Peyer's patch (tissue), 4 donors: Measurements from ENCODE around the gene EML1. TPM values are rescaled to one million over a fixed set of nuclear protein-coding genes. Genes with fewer than 3 reads are reported as not detected.

Source experiments
- DNase-seq, 3 donors: peaks; one replicate each; pipeline ENCODE4 v3.0.0-alpha.2; 2017 to 2019
- H3K27ac ChIP-seq, 4 donors: fragments of 200-600 bp; sonication (generic); one replicate each; pipeline ENCODE4 v1.5.1; 2016 to 2019
- H3K27me3 ChIP-seq, 2 donors: fragments of 200-600 bp; sonication (generic); one replicate each; pipeline ENCODE4 v1.5.1; 2019
- H3K36me3 ChIP-seq, 3 donors: fragments of 200-600 bp; sonication (generic); one replicate each; pipeline ENCODE4 v1.5.1; 2016 to 2019
- H3K4me1 ChIP-seq, 4 donors: fragments of 200-600 bp; sonication (generic); one replicate each; pipeline ENCODE4 v1.5.1; 2016 to 2019
- H3K4me3 ChIP-seq, 4 donors: fragments of 200-600 bp; sonication (generic); 1 replicate in 3 of 4; 2 replicates in 1 of 4; pipeline ENCODE4 v1.5.1; 2016 to 2019; ENCODE audit warnings: mild to moderate bottlenecking in 1 of 4
- H3K9me3 ChIP-seq, 4 donors: fragments of 200-600 bp; sonication (generic); one replicate each; pipeline ENCODE4 v1.5.1; 2016 to 2019; ENCODE audit warnings: mild to moderate bottlenecking in 1 of 4
- POLR2A ChIP-seq, 2 donors: fragments of 450-650 bp; IDR thresholded peaks; one replicate each; pipeline ENCODE4 v1.5.1; 2017; ENCODE audit warnings: antibody characterized with exemption in 2 of 2, mild to moderate bottlenecking in 2 of 2, moderate library complexity in 2 of 2
- total RNA-seq, 4 donors: library from RNA; depleted of rRNA; stranded (reverse); fragments of >200 nt; gene quantifications; one replicate each; pipeline ENCODE4 v1.1.0, GENCODE V29; 2016
- TF ChIP-seq, protein P1 (sequence below), 6 experiments: fragments of 450-650 bp in 4 of 6; fragments of 200-600 bp in 2 of 6; sonication (generic) in 1 of 6; IDR thresholded peaks; one replicate each; pipeline ENCODE4 v1.5.1; 2017 to 2019; ENCODE audit warnings: antibody characterized with exemption in 6 of 6, mild to moderate bottlenecking in 3 of 6, moderate library complexity in 1 of 6

Gene EML1
- total RNA-seq, 4 donors from 2014 or later: 12.3 to 32.2 (median 18.9) TPM

GRCh38 chr14:99797231-99797630, 4.0 kb downstream of the EML1 start:
- H3K9me3 ChIP-seq: no peaks in the 10 kb centered on the region
- no peak overlapping the region for H3K27ac ChIP-seq
- H3K27me3 ChIP-seq: no peaks in the 10 kb centered on the region
- DNase-seq: no peak
- H3K4me1 ChIP-seq: peaks cover 0 to 7% (median 0%) of the 10 kb centered on the region in 4 donors
- no peaks in the 10 kb centered on the region for H3K36me3 ChIP-seq
- TF ChIP-seq, protein P1, sequence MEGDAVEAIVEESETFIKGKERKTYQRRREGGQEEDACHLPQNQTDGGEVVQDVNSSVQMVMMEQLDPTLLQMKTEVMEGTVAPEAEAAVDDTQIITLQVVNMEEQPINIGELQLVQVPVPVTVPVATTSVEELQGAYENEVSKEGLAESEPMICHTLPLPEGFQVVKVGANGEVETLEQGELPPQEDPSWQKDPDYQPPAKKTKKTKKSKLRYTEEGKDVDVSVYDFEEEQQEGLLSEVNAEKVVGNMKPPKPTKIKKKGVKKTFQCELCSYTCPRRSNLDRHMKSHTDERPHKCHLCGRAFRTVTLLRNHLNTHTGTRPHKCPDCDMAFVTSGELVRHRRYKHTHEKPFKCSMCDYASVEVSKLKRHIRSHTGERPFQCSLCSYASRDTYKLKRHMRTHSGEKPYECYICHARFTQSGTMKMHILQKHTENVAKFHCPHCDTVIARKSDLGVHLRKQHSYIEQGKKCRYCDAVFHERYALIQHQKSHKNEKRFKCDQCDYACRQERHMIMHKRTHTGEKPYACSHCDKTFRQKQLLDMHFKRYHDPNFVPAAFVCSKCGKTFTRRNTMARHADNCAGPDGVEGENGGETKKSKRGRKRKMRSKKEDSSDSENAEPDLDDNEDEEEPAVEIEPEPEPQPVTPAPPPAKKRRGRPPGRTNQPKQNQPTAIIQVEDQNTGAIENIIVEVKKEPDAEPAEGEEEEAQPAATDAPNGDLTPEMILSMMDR (IDR thresholded peaks at IDR 0.05): no peak
- no peak for TF ChIP-seq POLR2A (IDR thresholded peaks at IDR 0.05)
- no peak overlapping the region for H3K4me3 ChIP-seq

- H3K9me3 ChIP-seq: no peaks in the 10 kb centered on the region
- no peak for DNase-seq
- no peaks in the 10 kb centered on the region for H3K27me3 ChIP-seq
- no peaks in the 10 kb centered on the region for H3K36me3 ChIP-seq
- H3K4me1 ChIP-seq: no peaks in the 10 kb centered on the region
- H3K4me3 ChIP-seq: no peak overlapping the region
- H3K27ac ChIP-seq: no peak overlapping the region
- TF ChIP-seq, protein P1 (IDR thresholded peaks at IDR 0.05): no peak
- no peak for TF ChIP-seq POLR2A (IDR thresholded peaks at IDR 0.05)
Measured at GRCh38 chr14:99800781-99801180, 7.6 kb downstream of the EML1 start.

DNA sequence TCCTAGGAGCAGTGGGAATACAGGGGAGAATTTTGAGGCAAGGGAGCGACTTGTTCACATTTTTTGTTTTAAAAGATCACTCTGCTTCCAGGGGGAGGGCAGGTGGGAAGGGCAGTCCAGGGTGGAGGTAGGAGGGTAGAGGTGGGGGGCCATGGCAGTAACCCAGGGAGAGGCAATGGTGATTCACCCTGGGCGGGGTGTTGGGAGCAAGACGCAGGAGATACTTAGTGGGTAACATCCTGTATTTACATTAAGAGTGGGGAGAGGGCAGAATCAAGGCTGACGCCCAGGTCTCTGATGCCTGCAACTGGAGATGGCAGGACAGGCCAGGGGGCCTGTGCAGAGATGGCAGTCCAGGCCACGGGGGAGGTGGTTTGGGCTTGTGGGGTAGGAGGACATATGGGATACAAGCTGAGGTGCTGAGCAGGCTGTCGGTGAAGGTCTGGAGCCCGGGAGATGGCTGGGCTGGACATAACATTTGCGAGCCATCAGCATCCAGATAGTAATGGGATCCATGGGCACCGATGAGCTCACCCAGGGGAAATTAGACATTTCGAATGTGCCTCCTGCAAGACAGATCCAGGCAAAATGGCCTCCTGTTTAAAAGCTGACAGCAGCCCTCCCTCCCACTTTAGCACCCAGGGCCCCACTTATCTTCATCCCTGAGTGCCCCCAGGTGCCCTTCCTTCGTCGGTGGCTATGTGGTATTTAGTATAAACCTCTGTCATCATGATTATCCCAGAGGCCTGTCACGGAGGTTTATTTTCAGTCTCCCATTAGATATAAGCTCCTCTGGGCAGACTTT, 9.3 kb downstream of the EML1 start:
- Histone ChIP-seq H3K27ac (no peak overlapping the region), H3K27me3 (no peaks in the 10 kb centered on the region), H3K36me3 (no peaks in the 10 kb centered on the region), H3K4me3 (no peak overlapping the region), H3K9me3 (no peaks in the 10 kb centered on the region), H3K4me1 (peaks cover 0 to 5% (median 0%) of the 10 kb centered on the region in 4 donors)
- DNase-seq: no peak
- TF ChIP-seq, protein P1 (IDR thresholded peaks at IDR 0.05): no peak
- no peak for TF ChIP-seq POLR2A (IDR thresholded peaks at IDR 0.05)

- H3K27ac ChIP-seq: no peak overlapping the region
- H3K4me1 ChIP-seq: peaks cover 0 to 5% (median 0%) of the 10 kb centered on the region in 4 donors
- TF ChIP-seq, protein P1 (IDR thresholded peaks at IDR 0.05): no peak
- TF ChIP-seq POLR2A (IDR thresholded peaks at IDR 0.05): no peak
- DNase-seq: no peak
- H3K36me3 ChIP-seq: no peaks in the 10 kb centered on the region
- no peaks in the 10 kb centered on the region for H3K9me3 ChIP-seq
- no peak overlapping the region for H3K4me3 ChIP-seq
- no peaks in the 10 kb centered on the region for H3K27me3 ChIP-seq
Measured at GRCh38 chr14:99803106-99803775, 10.0 kb downstream of the EML1 start.

- Histone ChIP-seq H3K4me3 (no peak overlapping the region), H3K4me1 (peaks cover 0 to 5% (median 0%) of the 10 kb centered on the region in 4 donors), H3K36me3 (no peaks in the 10 kb centered on the region), H3K27ac (no peak overlapping the region), H3K9me3 (no peaks in the 10 kb centered on the region), H3K27me3 (no peaks in the 10 kb centered on the region)
- DNase-seq: no peak
- TF ChIP-seq POLR2A (IDR thresholded peaks at IDR 0.05): no peak
- TF ChIP-seq, protein P1 (IDR thresholded peaks at IDR 0.05): no peak
Measured at GRCh38 chr14:99803803-99804202, 10.6 kb downstream of the EML1 start.
